ENCODE data around the gene BRD9. TPM values are rescaled to one million over a fixed set of nuclear protein-coding genes. Genes with fewer than 3 reads are reported as not detected.

The BRD9 gene
- total and polyA plus RNA-seq, 10 donors: 26.5 to 82.9 (median 39.1) TPM

DNA sequence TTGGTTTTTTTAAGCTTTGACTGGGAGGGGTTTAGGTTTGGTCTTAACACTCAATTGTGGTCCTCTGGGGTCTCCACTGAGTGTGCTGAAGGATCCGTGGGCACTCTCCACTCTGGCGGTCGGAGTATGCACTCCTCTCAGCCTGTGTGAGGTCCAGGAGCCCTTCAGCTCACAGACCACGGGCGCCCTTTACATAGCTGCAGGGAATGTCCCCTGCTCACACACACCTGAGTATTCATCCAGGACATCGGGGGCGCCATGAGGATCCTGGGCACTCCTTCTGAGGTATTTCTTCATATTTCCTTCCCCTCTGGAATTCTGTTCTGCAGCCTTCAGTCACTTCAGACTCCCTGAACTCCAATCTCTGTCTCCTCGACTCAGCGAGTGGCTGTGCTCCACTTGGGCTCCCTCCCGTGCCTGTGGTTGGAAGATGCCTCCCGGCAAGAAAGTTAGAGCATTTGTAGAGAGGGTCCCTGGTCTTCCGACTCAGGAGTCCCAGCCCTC lies 12.6 kb upstream of the BRD9 start:
- Histone ChIP-seq H3K27ac (no peak overlapping the region), H3K9me3 (no peaks in the 10 kb centered on the region), H3K4me1 (peaks cover 0 to 4% (median 0%) of the 10 kb centered on the region in 6 donors), H3K36me3 (peaks cover 0 to 50% (median 0%) of the 10 kb centered on the region in 6 donors), H3K4me3 (no peak overlapping the region), H3K27me3 (replicated peaks in 1 of 7) (no peaks in the 10 kb centered on the region)
- intact Hi-C loops (cut with DNase I; ENCODE audit: low total_unique reads): no loop called here
- no peak for TF ChIP-seq POLR2A (IDR thresholded peaks at IDR 0.05)
- TF ChIP-seq POLR2AphosphoS5 (IDR thresholded peaks at IDR 0.05): no peak
- TF ChIP-seq, protein P1, sequence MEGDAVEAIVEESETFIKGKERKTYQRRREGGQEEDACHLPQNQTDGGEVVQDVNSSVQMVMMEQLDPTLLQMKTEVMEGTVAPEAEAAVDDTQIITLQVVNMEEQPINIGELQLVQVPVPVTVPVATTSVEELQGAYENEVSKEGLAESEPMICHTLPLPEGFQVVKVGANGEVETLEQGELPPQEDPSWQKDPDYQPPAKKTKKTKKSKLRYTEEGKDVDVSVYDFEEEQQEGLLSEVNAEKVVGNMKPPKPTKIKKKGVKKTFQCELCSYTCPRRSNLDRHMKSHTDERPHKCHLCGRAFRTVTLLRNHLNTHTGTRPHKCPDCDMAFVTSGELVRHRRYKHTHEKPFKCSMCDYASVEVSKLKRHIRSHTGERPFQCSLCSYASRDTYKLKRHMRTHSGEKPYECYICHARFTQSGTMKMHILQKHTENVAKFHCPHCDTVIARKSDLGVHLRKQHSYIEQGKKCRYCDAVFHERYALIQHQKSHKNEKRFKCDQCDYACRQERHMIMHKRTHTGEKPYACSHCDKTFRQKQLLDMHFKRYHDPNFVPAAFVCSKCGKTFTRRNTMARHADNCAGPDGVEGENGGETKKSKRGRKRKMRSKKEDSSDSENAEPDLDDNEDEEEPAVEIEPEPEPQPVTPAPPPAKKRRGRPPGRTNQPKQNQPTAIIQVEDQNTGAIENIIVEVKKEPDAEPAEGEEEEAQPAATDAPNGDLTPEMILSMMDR (IDR thresholded peaks at IDR 0.05 in 8 of 11, conservative IDR thresholded peaks at IDR 0.05 in 3 of 11): no peak
- DNase-seq: peak; percentile 55
- 92 to 98% (median 93%) methylated on average over 10 to 12 of the region's 12 CpGs for WGBS, 5 donors

DNA sequence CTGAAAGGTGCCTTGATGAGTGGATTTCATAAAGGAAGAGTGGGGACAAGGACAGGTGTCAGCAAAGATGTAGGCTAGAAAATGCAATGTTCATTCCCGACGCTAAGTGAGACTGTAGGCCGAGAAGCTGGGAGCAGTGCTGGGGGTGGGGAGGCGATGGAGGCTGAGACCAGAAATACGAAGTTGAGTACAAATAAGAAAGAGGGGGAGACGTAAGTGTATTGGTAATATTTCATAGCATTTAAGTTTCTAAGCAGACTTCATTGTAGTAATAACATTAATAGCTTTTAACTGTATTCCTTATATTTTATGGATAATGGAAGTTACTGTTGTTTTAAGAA lies 11.1 kb upstream of the BRD9 start:
- Histone ChIP-seq H3K27ac (no peak overlapping the region), H3K9me3 (no peaks in the 10 kb centered on the region), H3K4me1 (peaks cover 0 to 4% (median 0%) of the 10 kb centered on the region in 6 donors), H3K4me3 (no peak overlapping the region), H3K27me3 (replicated peaks in 1 of 7) (no peaks in the 10 kb centered on the region), H3K36me3 (peaks cover 0 to 41% (median 0%) of the 10 kb centered on the region in 6 donors)
- intact Hi-C loops (cut with DNase I; ENCODE audit: low total_unique reads): loop anchor here (2.0 kb wide), 1 partner anchor 233 kb away; no protein-coding TSS in a partner anchor
- DNase-seq: no peak
- TF ChIP-seq POLR2A (IDR thresholded peaks at IDR 0.05) (no peak), POLR2AphosphoS5 (IDR thresholded peaks at IDR 0.05) (no peak)
- TF ChIP-seq, protein P1 (IDR thresholded peaks at IDR 0.05 in 8 of 11, conservative IDR thresholded peaks at IDR 0.05 in 3 of 11): no peak
- 93 to 96% (median 96%) methylated on average over 6 of the region's 6 CpGs for WGBS, 5 donors

DNA sequence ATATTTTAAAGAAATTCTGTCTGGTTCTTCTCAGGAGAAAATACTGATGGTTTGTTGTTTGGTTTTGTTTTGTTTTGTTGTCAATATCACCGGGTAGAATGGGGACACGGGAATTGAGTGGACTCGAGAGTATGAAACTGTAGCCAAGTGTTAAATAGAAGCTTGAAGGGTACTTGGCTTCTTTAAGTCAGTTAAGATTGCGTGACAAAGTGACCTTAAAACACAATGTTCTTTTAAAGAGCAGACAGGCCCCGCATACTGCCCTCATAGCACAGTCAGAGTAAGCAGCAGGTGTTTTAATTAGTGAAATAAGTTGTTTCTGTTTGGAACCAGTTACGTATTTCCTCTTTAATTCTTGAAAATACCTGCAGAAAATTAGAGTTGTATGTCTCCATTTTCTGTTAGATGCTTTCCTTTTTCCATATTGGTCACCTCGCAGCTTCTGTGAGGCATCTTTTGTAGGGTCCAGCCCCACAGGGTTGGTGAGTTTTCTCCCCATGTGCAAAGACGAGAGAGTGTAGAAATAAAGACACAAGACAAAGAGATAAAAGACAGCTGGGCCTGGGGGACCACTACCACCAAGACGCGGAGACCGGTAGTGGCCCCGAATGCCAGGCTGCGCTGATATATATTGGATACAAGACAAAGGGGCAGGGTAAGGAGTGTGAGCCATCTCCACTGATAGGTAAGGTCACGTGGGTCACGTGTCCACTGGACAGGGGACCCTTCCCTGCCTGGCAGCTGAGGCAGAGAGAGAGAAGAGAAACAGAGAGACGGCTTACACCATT lies 9.7 kb upstream of the BRD9 start:
- intact Hi-C loops (cut with DNase I; ENCODE audit: low total_unique reads): loop anchor here (2.0 kb wide), 1 partner anchor 232 kb away; no protein-coding TSS in a partner anchor
- Histone ChIP-seq H3K27ac (no peak overlapping the region), H3K27me3 (replicated peaks in 1 of 7) (no peaks in the 10 kb centered on the region), H3K9me3 (no peaks in the 10 kb centered on the region), H3K4me3 (no peak overlapping the region), H3K4me1 (peaks cover 0 to 4% (median 0%) of the 10 kb centered on the region in 6 donors), H3K36me3 (peaks cover 0 to 27% (median 0%) of the 10 kb centered on the region in 6 donors)
- WGBS, 5 donors: 93 to 96% (median 94%) methylated on average over 16 of the region's 16 CpGs
- peak; percentile 55 for DNase-seq
- TF ChIP-seq, protein P1 (IDR thresholded peaks at IDR 0.05 in 8 of 11, conservative IDR thresholded peaks at IDR 0.05 in 3 of 11): no peak
- TF ChIP-seq POLR2A (IDR thresholded peaks at IDR 0.05): no peak
- TF ChIP-seq POLR2AphosphoS5 (IDR thresholded peaks at IDR 0.05): no peak

DNA sequence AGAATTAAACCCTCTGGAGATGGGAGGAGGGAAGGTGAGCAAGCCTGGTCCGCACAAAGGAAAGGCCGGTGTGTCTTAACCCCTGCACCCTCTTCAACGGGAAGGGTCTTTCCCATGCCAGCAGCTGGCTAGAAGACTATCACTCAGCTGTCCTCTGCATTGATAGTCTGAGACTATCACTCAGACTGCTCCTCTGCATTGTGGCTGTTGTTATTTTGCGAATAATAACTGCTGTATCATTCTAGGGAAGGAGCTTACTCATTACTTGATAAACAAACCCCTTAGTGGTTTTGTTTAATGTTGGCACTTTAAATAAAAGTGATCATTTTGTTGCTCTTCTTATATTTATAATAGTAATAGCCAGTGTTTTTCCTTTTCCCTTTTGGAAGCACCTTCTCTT lies 8.2 kb upstream of the BRD9 start:
- peaks cover 0 to 4% (median 0%) of the 10 kb centered on the region in 6 donors for H3K4me1 ChIP-seq
- intact Hi-C loops (cut with DNase I; ENCODE audit: low total_unique reads): no loop called here
- H3K27me3 ChIP-seq (replicated peaks in 1 of 7): no peaks in the 10 kb centered on the region
- no peaks in the 10 kb centered on the region for H3K9me3 ChIP-seq
- DNase-seq: no peak
- H3K27ac ChIP-seq: no peak overlapping the region
- no peak for TF ChIP-seq POLR2A (IDR thresholded peaks at IDR 0.05)
- no peak for TF ChIP-seq POLR2AphosphoS5 (IDR thresholded peaks at IDR 0.05)
- TF ChIP-seq, protein P1 (IDR thresholded peaks at IDR 0.05 in 8 of 11, conservative IDR thresholded peaks at IDR 0.05 in 3 of 11): no peak
- no peak overlapping the region for H3K4me3 ChIP-seq
- WGBS, 5 donors: 89 to 98% (median 92%) methylated on average over 4 of the region's 4 CpGs
- peaks cover 0 to 18% (median 0%) of the 10 kb centered on the region in 6 donors for H3K36me3 ChIP-seq
